A549 (cell line): Measurements from ENCODE around the gene PECR. TPM values are rescaled to one million over a fixed set of nuclear protein-coding genes. Genes with fewer than 3 reads are reported as not detected.

Source experiments
- ATAC-seq, 2 experiments: fragments of 200-7000 bp in 1 of 2; fragments of >200 bp in 1 of 2; cut with Nextera tagmentation in 1 of 2; cut with Tn5 transposase in 1 of 2; 3 replicates each; pipeline versions ENCODE4 v1.8.0 to v1.9.1; 2018 to 2020; ENCODE audit warnings: mild to moderate bottlenecking in 1 of 2, moderate library complexity in 1 of 2
- CTCF ChIA-PET: fragments of 300-600 bp; sonication (Branson Sonifier 250); formaldehyde crosslinking; extraction: SDS; loops from one replicate; lab custom pipeline; 2021; ENCODE audit warnings: antibody characterized with exemption, inconsistent platforms; lab: Yijun Ruan, JAX
- POLR2A ChIA-PET: fragments of 350-600 bp; formaldehyde crosslinking; extraction: SDS; loops from one replicate; lab custom pipeline; 2021; ENCODE audit warnings: antibody characterized with exemption, inconsistent platforms; lab: Yijun Ruan, JAX
- DNase-seq, 2 experiments: peaks; one replicate each; pipeline versions ENCODE4 v3.0.0 to v3.0.0-alpha.2; 2011 to 2016; ENCODE audit warnings: low read depth in 1 of 2, low spot score in 1 of 2
- FAIRE-seq: peaks from 2 replicates; lab custom pipeline; 2011; peaks lifted over from hg19 to GRCh38; lab: Jason Lieb, UNC
- H3K27ac ChIP-seq, 2 experiments: fragments of >200 bp; sonication (Bioruptor Twin); formaldehyde crosslinking; 3 replicates each; pipeline ENCODE4 v1.5.1; 2016 to 2017
- H3K4me1 ChIP-seq: fragments of >200 bp; sonication (Bioruptor Twin); formaldehyde crosslinking; 3 replicates; pipeline ENCODE4 v1.6.1; 2016
- H3K4me2 ChIP-seq: fragments of >200 bp; sonication (Bioruptor Twin); formaldehyde crosslinking; 3 replicates; pipeline ENCODE4 v1.6.1; 2016
- H3K4me3 ChIP-seq: fragments of >200 bp; sonication (Bioruptor Twin); formaldehyde crosslinking; 3 replicates; pipeline ENCODE4 v1.5.1; 2016
- H3K9me3 ChIP-seq: fragments of >200 bp; sonication (Bioruptor Twin); formaldehyde crosslinking; 3 replicates; pipeline ENCODE4 v1.6.1; 2016
- CBX2 ChIP-seq: fragments of 200-600 bp; sonication (generic); IDR thresholded peaks from 2 replicates; pipeline ENCODE4 v1.6.1; 2016; ENCODE audit warnings: low read depth, mild to moderate bottlenecking, borderline replicate concordance
- CEBPB ChIP-seq, 2 experiments: fragments of >200 bp in 1 of 2; sonication (Bioruptor Twin) in 1 of 2; formaldehyde crosslinking in 1 of 2; IDR thresholded peaks; 2 replicates each; pipeline ENCODE4 v1.6.1; 2012 to 2016
- CHD4 ChIP-seq: fragments of 200-600 bp; sonication (generic); IDR thresholded peaks from 2 replicates; pipeline ENCODE4 v1.6.1; 2016; ENCODE audit warnings: antibody characterized with exemption, mild to moderate bottlenecking, borderline replicate concordance
- EHMT2 ChIP-seq: fragments of 200-600 bp; sonication (generic); IDR thresholded peaks from 2 replicates; pipeline ENCODE4 v1.6.1; 2016; ENCODE audit warnings: antibody characterized with exemption, low read depth, mild to moderate bottlenecking, moderate library complexity
- EP300 ChIP-seq, 2 experiments: fragments of >200 bp; sonication (Bioruptor Twin); formaldehyde crosslinking; IDR thresholded peaks; 2 replicates in 1 of 2; 3 replicates in 1 of 2; pipeline ENCODE4 v1.6.1; 2016 to 2017
- FOSB ChIP-seq: fragments of 250-450 bp; sonication (Bioruptor Pico); IDR thresholded peaks from 2 replicates; pipeline ENCODE4 v1.5.0; 2020; ENCODE audit warnings: mild to moderate bottlenecking, moderate library complexity
- FOSL2 ChIP-seq, 2 experiments: fragments of 450-650 bp in 1 of 2; fragments of >200 bp in 1 of 2; sonication (Bioruptor Twin) in 1 of 2; formaldehyde crosslinking; IDR thresholded peaks; 2 replicates each; pipeline versions ENCODE4 v1.5.0 to v1.6.1; 2016 to 2020; ENCODE audit warnings: mild to moderate bottlenecking in 1 of 2, moderate library complexity in 1 of 2
- FOXS1 ChIP-seq: fragments of 250-450 bp; sonication (Bioruptor Pico); IDR thresholded peaks from 2 replicates; pipeline ENCODE4 v1.5.0; 2020; ENCODE audit warnings: mild to moderate bottlenecking, moderate library complexity
- GATA3 ChIP-seq: IDR thresholded peaks from 2 replicates; pipeline ENCODE4 v1.6.1; 2012; ENCODE audit warnings: borderline replicate concordance
- HDAC2 ChIP-seq: fragments of 200-600 bp; sonication (generic); IDR thresholded peaks from 2 replicates; pipeline ENCODE4 v1.6.1; 2016
- HES2 ChIP-seq: fragments of >200 bp; sonication (Bioruptor Twin); formaldehyde crosslinking; IDR thresholded peaks from 2 replicates; pipeline ENCODE4 v1.6.1; 2016
- HEYL ChIP-seq: fragments of 250-450 bp; sonication (Bioruptor Pico); IDR thresholded peaks from 2 replicates; pipeline ENCODE4 v1.8.0; 2021; ENCODE audit warnings: mild to moderate bottlenecking, moderate library complexity
- HOXA7 ChIP-seq: fragments of 250-450 bp; sonication (Bioruptor Pico); IDR thresholded peaks from 2 replicates; pipeline ENCODE4 v1.5.0; 2020; ENCODE audit warnings: mild to moderate bottlenecking, moderate library complexity
- HOXB13 ChIP-seq: fragments of 250-450 bp; sonication (Bioruptor Pico); IDR thresholded peaks from 2 replicates; pipeline ENCODE4 v1.5.0; 2020; ENCODE audit warnings: low read depth, mild to moderate bottlenecking, moderate library complexity
- HOXB5 ChIP-seq: fragments of 250-450 bp; sonication (Bioruptor Pico); IDR thresholded peaks from 2 replicates; pipeline ENCODE4 v1.5.0; 2020; ENCODE audit warnings: mild to moderate bottlenecking, moderate library complexity
- JUN ChIP-seq, 2 experiments: fragments of >200 bp; sonication (Bioruptor Twin); formaldehyde crosslinking; IDR thresholded peaks; 2 replicates in 1 of 2; 3 replicates in 1 of 2; pipeline ENCODE4 v1.6.1; 2016 to 2017
- JUNB ChIP-seq: fragments of >200 bp; sonication (Bioruptor Twin); formaldehyde crosslinking; IDR thresholded peaks from 2 replicates; pipeline ENCODE4 v1.6.1; 2016
- KDM1A ChIP-seq: fragments of 200-600 bp; sonication (generic); IDR thresholded peaks from 2 replicates; pipeline ENCODE4 v1.6.1; 2016; ENCODE audit warnings: low read depth, mild to moderate bottlenecking
- NPAS2 ChIP-seq: fragments of 250-450 bp; sonication (Bioruptor Pico); IDR thresholded peaks from 2 replicates; pipeline ENCODE4 v1.8.0; 2022; ENCODE audit warnings: mild to moderate bottlenecking, moderate library complexity, borderline replicate concordance
- NR3C1 ChIP-seq: fragments of >200 bp; sonication (Bioruptor Twin); formaldehyde crosslinking; IDR thresholded peaks from 3 replicates; pipeline ENCODE4 v1.6.1; 2017
- PHF8 ChIP-seq: fragments of 200-600 bp; sonication (generic); IDR thresholded peaks from 2 replicates; pipeline ENCODE4 v1.6.1; 2016; ENCODE audit warnings: low read depth, mild to moderate bottlenecking, antibody characterized with exemption, moderate library complexity, borderline replicate concordance
- POLR2A ChIP-seq: IDR thresholded peaks from 2 replicates; pipeline ENCODE4 v1.6.1; 2012; ENCODE audit warnings: mild to moderate bottlenecking, low read length
- POLR2AphosphoS2 ChIP-seq: conservative IDR thresholded peaks from 2 replicates; pipeline ENCODE4 v1.6.1; 2012; ENCODE audit warnings: low read length, improper control_type of control experiment, inconsistent platforms
- RARB ChIP-seq: fragments of 250-450 bp; sonication (Bioruptor Pico); IDR thresholded peaks from 2 replicates; pipeline ENCODE4 v1.8.0; 2021; ENCODE audit warnings: mild to moderate bottlenecking, moderate library complexity
- REST ChIP-seq: fragments of 200-600 bp; sonication (generic); IDR thresholded peaks from 2 replicates; pipeline ENCODE4 v1.6.1; 2016; ENCODE audit warnings: antibody characterized with exemption, mild to moderate bottlenecking, moderate library complexity
- SMC3 ChIP-seq: fragments of >200 bp; sonication (Bioruptor Twin); formaldehyde crosslinking; IDR thresholded peaks from 3 replicates; pipeline ENCODE4 v1.6.1; 2018; ENCODE audit warnings: inconsistent platforms
- SREBF2 ChIP-seq: fragments of 450-650 bp; IDR thresholded peaks from 2 replicates; pipeline ENCODE4 v1.6.1; 2014; ENCODE audit warnings: mild to moderate bottlenecking, moderate library complexity
- ZFP36 ChIP-seq: fragments of 450-650 bp; IDR thresholded peaks from 2 replicates; pipeline ENCODE4 v1.6.1; 2014; ENCODE audit warnings: borderline replicate concordance; ENCODE audit not compliant: partially characterized antibody
- ZNF302 ChIP-seq: fragments of 250-450 bp; sonication (Bioruptor Pico); IDR thresholded peaks from 2 replicates; pipeline ENCODE4 v1.9.0; 2021; ENCODE audit warnings: inconsistent platforms, mild to moderate bottlenecking, moderate library complexity
- ZSCAN20 ChIP-seq: fragments of 250-450 bp; sonication (Bioruptor Pico); IDR thresholded peaks from 2 replicates; pipeline ENCODE4 v1.8.0; 2022; ENCODE audit warnings: mild to moderate bottlenecking, moderate library complexity
- WGBS: methylation state at CpG from one replicate; pipeline ENCODE4 v1.1.6; 2017; ENCODE audit errors: missing lambda C conversion rate; 5-methylcytosine and 5-hydroxymethylcytosine counted together
- polyA plus RNA-seq, 4 experiments: library from polyadenylated mRNA; depleted of rRNA in 3 of 4; stranded (reverse); fragments of >200 nt; fragmentation: RNase III in 1 of 4; extraction: RNeasy Plus Mini Kit Qiagen cat#74134 plus additional on column Dnase treatment in 1 of 4; gene quantifications; 2 replicates in 3 of 4; 3 replicates in 1 of 4; pipeline ENCODE4 v1.2.3, GENCODE V29; 2011 to 2017
- TF ChIP-seq, protein P1 (sequence below): IDR thresholded peaks from 2 replicates; pipeline ENCODE4 v1.6.1; 2012; ENCODE audit warnings: low read depth, borderline replicate concordance
- TF ChIP-seq, protein P2 (sequence below): IDR thresholded peaks from 2 replicates; pipeline ENCODE4 v1.6.1; 2012

The PECR gene
- polyA plus RNA-seq, 2 of the 4 experiments (the other 2 are of a cell fraction) = 16.8 to 39.9 TPM

DNA sequence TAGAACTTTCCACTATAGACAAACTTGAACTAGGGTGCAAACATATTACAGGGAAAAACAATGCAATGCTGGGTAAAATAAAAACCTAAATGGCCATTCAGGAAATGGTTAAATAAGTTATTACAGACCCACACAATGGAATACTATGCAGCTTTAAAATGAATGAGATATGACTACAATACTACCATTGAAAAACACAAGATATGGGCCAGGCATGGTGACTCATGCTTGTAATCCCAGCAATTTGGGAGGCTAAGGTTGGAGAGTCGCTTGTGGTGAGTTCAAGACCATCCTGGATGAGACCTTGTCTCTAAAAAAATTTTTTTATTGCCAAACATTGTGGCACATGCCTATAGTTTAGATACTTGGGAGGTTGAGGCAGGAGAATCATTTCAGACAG is 6.8 kb downstream of the PECR start (continued):
- no peak for TF ChIP-seq NPAS2 (CRISPR knock-in tag)
- TF ChIP-seq SMC3 = no peak
- TF ChIP-seq GATA3 = no peak
- no peak for TF ChIP-seq ZSCAN20 (CRISPR knock-in tag)
- no peak for TF ChIP-seq FOXS1 (CRISPR knock-in tag)
- no peak for TF ChIP-seq RARB (CRISPR knock-in tag)
- no peak for TF ChIP-seq JUNB
- no peak for TF ChIP-seq ZNF302 (CRISPR knock-in tag)
- no peak for TF ChIP-seq FOSB (CRISPR knock-in tag)
- no peak for TF ChIP-seq SREBF2
- TF ChIP-seq HDAC2 = no peak

GRCh38 chr2:216074380-216074779 is 7.2 kb downstream of the PECR start:
- no peak for DNase-seq
- H3K4me1 ChIP-seq = peaks cover 36% of the 10 kb centered on the region
- H3K27ac ChIP-seq = no peak overlapping the region
- H3K4me3 ChIP-seq = no peak overlapping the region
- FAIRE-seq = no peak
- H3K9me3 ChIP-seq = no peaks in the 10 kb centered on the region
- peak overlapping the region; percentile 26; the same call in 2 of the 3 replicates for H3K4me2 ChIP-seq
- POLR2A ChIA-PET = no interaction called here
- TF ChIP-seq JUN (IDR thresholded peaks at IDR 0.05) (no peak), HOXA7 (CRISPR knock-in tag) (no peak), HOXB5 (CRISPR knock-in tag) (no peak), ZFP36 (no peak), HEYL (CRISPR knock-in tag) (no peak), FOSB (CRISPR knock-in tag) (no peak), POLR2AphosphoS2 (no peak)
- TF ChIP-seq, protein P1, sequence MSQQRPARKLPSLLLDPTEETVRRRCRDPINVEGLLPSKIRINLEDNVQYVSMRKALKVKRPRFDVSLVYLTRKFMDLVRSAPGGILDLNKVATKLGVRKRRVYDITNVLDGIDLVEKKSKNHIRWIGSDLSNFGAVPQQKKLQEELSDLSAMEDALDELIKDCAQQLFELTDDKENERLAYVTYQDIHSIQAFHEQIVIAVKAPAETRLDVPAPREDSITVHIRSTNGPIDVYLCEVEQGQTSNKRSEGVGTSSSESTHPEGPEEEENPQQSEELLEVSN = no peak
- TF ChIP-seq, all 56 proteins: peak for 0
- CTCF ChIA-PET = interaction anchor here (0.8 kb wide), 1 partner anchor 9 kb away, joined by 3 read pairs; no protein-coding TSS in a partner anchor
- no peak for ATAC-seq
- WGBS = 2% methylated on average over 1 of the region's 1 CpG

DNA sequence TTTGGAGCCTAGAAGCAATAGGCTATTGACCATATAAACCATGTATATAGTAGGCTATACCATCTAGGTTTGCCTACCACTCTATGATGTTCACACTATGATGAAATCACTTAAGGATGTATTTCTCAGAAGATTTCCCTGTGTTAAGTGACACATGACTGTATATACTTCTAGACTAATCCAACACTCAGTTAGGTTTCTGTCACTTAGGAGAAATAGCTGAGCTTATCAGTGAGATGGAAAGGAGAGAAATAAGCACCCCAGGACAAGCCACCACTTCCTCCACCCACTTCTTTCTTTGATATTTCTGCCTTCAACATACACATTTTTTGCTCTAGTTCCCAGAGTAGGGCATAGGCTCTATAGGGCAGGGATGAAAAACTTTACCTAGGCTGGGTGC is 7.8 kb downstream of the PECR start:
- ChIA-PET CTCF (interaction anchor here (0.8 kb wide), 1 partner anchor 10 kb away, joined by 3 read pairs; no protein-coding TSS in a partner anchor), POLR2A (no interaction called here)
- Histone ChIP-seq H3K9me3 (no peaks in the 10 kb centered on the region), H3K4me1 (peaks cover 30% of the 10 kb centered on the region), H3K27ac (no peak overlapping the region), H3K4me3 (no peak overlapping the region), H3K4me2 (no peak overlapping the region)
- no peak for TF ChIP-seq HOXB13 (CRISPR knock-in tag)
- TF ChIP-seq KDM1A = no peak
- no peak for TF ChIP-seq HEYL (CRISPR knock-in tag)
- TF ChIP-seq NPAS2 (CRISPR knock-in tag) = no peak
- TF ChIP-seq FOSB (CRISPR knock-in tag) = no peak
- no peak for TF ChIP-seq HOXA7 (CRISPR knock-in tag)
- TF ChIP-seq CBX2 = no peak
- TF ChIP-seq NR3C1 = no peak
- TF ChIP-seq EHMT2 = no peak
- TF ChIP-seq GATA3 = no peak
- ATAC-seq (no peak), FAIRE-seq (no peak), DNase-seq (no peak)

DNA sequence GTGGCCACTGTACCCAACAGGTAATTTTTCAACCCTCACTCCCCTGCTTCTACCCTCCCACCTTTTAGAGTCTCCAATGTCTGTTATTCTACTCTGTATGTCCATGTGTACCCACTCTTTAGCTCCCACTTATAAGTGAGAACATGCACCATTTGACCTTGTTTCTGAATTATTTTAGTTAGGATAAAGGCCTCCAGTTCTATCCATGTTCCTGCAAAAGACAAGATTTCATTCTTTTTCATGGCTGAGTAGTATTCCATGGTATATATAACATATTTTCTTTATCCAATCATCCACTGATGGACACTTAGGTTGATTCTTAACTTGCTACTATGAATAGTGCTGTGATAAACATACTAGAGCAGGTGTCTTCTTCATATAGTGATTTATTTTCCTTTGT is 9.1 kb downstream of the PECR start:
- no peak for DNase-seq
- TF ChIP-seq REST = no peak
- TF ChIP-seq FOSL2 (IDR thresholded peaks at IDR 0.05) = no peak
- TF ChIP-seq FOSL2 (CRISPR knock-in tag; IDR thresholded peaks at IDR 0.05) = no peak
- TF ChIP-seq KDM1A = peak; percentile 74
- TF ChIP-seq CHD4 = no peak
- no peak for TF ChIP-seq EP300 (IDR thresholded peaks at IDR 0.05)
- 0 out of 2 replicates have a peak, but pooled peaks have one; percentile 50 for TF ChIP-seq HDAC2
- no peak for TF ChIP-seq PHF8
- TF ChIP-seq CEBPB (IDR thresholded peaks at IDR 0.05) = no peak
- TF ChIP-seq, protein P2, sequence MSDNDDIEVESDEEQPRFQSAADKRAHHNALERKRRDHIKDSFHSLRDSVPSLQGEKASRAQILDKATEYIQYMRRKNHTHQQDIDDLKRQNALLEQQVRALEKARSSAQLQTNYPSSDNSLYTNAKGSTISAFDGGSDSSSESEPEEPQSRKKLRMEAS = no peak
- no peak for TF ChIP-seq POLR2A
- no peak for TF ChIP-seq HES2
- Histone ChIP-seq H3K9me3 (no peaks in the 10 kb centered on the region), H3K27ac (no peak overlapping the region), H3K4me1 (peaks cover 20% of the 10 kb centered on the region), H3K4me2 (no peak overlapping the region), H3K4me3 (no peak overlapping the region)
- CTCF ChIA-PET = no interaction called here
- no peak for ATAC-seq
- FAIRE-seq = no peak
- POLR2A ChIA-PET = interaction anchor here (1.0 kb wide), 1 partner anchor 9 kb away, joined by 3 read pairs; no protein-coding TSS in a partner anchor
